Breast epithelium (tissue), 3 donors: ENCODE results near the gene PKHD1.

Experiments used
- POLR2A ChIP-seq: fragments of 450-650 bp; IDR thresholded peaks from one replicate; pipeline ENCODE4 v1.6.1; 2016; ENCODE audit warnings: antibody characterized with exemption, mild to moderate bottlenecking, moderate library complexity
- POLR2AphosphoS5 ChIP-seq, 3 donors: sonication (generic); formaldehyde crosslinking; IDR thresholded peaks; one replicate each; pipeline ENCODE4 v1.6.1; 2017; ENCODE audit warnings: antibody characterized with exemption in 3 of 3
- TF ChIP-seq, protein P1 (sequence below), 3 donors: fragments of 450-650 bp; IDR thresholded peaks; one replicate each; pipeline ENCODE4 v1.5.1; 2016 to 2017; ENCODE audit warnings: antibody characterized with exemption in 3 of 3, mild to moderate bottlenecking in 3 of 3, moderate library complexity in 3 of 3

DNA sequence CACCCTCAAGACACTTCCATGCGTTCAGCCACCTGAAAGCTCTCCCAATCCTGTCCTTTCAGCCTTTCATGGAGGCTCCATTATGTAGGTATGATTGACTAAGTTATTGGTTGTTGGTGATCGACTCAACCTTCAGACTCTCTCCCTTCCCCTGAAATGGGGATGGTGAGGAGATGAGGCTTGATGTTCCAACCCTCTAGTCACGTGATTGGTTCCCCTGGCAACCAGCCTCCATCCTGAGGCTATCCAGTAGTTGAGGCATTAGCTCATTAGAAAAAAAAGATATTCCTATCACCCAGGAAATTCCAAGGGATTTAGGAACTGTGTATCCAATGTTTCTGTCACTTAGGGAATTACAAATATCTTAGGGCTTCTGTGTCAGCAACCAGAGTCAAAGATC is 426.6 kb downstream of the PKHD1 start:
- TF ChIP-seq, protein P1, sequence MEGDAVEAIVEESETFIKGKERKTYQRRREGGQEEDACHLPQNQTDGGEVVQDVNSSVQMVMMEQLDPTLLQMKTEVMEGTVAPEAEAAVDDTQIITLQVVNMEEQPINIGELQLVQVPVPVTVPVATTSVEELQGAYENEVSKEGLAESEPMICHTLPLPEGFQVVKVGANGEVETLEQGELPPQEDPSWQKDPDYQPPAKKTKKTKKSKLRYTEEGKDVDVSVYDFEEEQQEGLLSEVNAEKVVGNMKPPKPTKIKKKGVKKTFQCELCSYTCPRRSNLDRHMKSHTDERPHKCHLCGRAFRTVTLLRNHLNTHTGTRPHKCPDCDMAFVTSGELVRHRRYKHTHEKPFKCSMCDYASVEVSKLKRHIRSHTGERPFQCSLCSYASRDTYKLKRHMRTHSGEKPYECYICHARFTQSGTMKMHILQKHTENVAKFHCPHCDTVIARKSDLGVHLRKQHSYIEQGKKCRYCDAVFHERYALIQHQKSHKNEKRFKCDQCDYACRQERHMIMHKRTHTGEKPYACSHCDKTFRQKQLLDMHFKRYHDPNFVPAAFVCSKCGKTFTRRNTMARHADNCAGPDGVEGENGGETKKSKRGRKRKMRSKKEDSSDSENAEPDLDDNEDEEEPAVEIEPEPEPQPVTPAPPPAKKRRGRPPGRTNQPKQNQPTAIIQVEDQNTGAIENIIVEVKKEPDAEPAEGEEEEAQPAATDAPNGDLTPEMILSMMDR (IDR thresholded peaks at IDR 0.05) = no peak
- TF ChIP-seq POLR2AphosphoS5 (IDR thresholded peaks at IDR 0.05) = no peak
- no peak for TF ChIP-seq POLR2A
